GM21390 (cell line): Measurements from ENCODE around the gene GTF2I.
"Not testable (repeated sequence)": the region's sequence is repeated elsewhere in the genome, so short reads cannot be mapped to it uniquely, and the experiment has no call there.

Source experiments
- ATAC-seq: cut with Tn5 transposase; IDR thresholded peaks from one replicate; pipeline ENCODE4 v1.9.1; 2021; ENCODE audit not compliant: unreplicated experiment

GTF2I gene

DNA sequence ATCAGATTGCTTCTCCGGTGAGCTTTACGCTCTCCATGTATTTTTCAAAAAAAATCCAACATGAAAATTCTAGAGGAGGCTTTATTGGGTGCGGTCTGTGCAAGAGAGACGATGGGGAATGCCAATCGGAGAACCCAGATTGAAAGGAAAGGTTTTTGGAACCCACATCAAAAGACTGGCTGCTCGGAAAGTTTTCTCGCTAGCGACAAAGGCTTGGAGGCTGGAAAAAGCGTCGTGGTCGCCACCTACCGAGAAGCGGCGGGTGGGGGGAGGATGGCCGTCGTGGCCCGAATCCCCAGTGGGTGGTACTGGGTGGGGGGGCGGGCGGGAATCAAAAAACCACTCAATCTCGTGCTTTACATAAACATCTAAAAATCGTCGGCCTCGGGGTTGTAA lies 1.1 kb upstream of the GTF2I start:
- ATAC-seq: no peak

DNA sequence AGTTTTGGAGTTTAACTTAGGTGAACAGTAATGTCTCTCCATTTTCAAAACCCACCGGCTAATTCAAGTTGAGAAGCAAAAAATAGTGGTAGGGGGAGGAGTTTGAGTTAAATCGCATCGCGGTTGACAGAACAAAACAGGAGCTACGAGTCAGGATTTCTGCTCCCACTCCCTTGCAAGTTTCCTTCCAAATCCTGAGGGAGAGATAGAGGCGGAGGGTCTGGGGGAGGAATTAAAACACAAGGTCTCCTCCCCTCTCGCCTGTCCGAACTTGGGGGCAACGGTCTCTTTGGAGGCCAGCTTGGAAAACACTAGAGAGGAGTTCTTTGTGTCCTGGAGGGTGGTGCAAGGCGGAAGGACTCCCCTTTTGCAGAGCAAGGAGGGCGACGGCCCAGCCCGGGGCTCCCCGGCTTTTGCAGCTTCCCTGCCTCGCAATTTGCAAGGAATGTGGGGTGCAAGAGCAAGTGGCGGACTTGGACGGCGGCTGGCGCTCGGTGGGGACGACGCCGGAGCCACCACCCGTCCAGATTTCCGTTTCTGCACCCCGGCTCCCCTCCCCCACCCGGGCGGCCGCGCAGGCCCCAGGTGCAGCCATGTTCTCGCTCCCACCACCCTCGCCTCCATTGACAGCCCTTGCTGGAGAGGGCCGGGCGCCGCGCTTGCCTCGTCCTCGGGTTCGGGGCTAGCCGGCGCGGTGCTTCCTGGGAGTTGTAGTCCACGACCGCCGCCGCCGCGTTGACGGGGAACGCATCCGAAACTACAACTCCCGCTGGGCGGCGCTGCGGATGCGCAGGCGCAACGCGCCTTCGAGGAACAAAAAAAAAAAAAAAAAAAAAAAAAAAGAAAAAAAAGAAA lies 454 bp upstream of the GTF2I start:
- peak; percentile 49 for ATAC-seq

GRCh38 chr7:74658178-74659004 lies 873 bp downstream of the GTF2I start:
- peak; percentile 48 for ATAC-seq

DNA sequence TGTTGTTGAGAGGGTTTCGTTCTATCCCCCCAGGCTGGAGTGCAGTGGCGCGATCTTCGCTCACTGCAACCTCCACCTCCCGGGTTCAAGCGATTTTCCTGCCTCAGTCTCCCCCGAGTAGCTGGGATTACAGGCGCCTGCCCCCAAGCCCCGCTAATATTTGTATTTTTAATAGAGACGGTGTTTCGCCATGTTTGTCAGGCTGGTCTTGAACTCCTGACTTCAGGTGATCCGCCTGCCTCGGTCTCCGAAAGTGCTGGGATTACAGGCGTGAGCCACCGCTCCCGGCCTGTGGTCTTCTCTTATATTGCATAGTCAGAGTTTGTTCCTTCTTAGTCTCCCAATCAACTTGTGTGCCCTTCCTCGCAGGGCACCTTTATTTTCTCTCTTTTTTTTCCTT lies 2.7 kb downstream of the GTF2I start:
- not testable (repeated sequence) for ATAC-seq

DNA sequence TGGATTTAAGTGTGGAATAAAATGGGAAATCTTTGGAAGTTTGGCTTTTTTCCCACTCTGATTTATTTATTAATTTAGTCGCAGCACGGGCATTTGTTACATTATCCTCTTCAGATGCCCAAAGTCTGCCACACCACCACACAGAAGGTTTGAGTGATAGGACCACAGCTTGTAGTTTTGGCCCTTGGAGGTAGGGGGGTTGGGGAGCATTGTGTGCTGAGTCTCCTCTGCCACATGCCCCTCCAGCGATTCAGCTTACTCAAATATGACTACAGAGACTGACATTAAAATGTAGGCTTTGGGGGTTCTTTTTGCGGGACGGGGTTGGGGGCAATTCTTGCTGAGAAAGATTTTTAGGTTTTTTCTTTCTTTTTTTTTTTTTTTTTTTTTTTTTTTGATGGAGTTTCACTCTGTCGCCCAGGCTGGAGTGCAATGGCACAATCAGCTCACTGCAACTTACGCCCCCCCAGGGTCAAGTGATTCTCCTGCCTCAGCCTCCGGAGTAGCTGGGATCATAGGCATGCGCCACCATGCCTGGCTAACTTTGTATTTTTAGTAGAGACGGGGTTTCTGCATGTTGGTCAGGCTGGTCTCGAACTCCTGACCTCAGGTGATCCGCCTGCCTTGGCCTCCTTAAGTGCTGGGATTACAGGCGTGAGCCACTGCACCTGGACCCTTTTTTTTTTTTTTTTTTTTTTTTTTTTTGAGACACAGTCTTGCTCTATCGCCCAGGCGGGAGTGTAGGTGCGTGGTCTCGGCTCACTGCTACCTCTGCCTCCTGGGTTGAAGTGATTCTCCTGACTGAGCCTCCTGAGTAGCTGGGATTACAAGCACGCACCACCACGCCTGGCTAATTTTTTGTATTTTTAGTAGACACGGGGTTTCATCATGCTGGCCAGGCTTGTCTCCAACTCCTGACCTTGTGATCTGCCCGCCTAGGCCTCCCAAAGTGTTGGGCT lies 4.6 kb downstream of the GTF2I start:
- ATAC-seq: not testable (repeated sequence)

- no peak for ATAC-seq
Observed at GRCh38 chr7:74665296-74665938, 7.9 kb downstream of the GTF2I start.

- not testable (repeated sequence) for ATAC-seq
Observed at GRCh38 chr7:74667013-74667412, 9.5 kb downstream of the GTF2I start.

- not testable (repeated sequence) for ATAC-seq
Observed at GRCh38 chr7:74667520-74667919, 10.0 kb downstream of the GTF2I start.

GRCh38 chr7:74671602-74672001 lies 14.1 kb downstream of the GTF2I start:
- no peak for ATAC-seq

DNA sequence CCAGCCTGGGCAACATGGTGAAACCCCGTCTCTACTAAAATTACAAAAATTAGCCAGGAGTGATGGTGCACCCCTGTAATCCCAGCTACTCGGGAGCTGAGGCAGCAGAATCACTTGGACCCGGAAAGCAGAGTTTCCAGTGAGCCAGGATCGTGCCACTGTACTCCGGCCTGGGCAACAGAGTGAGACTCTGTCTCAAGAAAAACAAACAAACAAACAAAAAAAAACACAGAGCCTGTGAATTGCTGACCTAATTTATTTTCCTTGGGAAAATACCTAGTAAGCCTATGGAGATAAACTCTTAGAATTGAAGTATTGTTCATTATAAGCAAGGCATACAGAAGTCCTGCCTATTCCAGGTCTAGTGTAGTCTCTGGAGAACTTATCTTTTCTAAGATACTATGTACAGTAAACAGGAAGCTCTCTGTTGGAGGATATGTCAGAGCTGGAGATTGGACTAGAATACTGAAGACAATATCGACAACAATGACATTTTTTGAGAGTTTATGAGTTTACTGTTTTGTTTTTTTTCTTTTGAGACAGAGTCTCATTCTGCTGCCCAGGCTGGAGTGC lies 14.9 kb downstream of the GTF2I start:
- no peak for ATAC-seq

DNA sequence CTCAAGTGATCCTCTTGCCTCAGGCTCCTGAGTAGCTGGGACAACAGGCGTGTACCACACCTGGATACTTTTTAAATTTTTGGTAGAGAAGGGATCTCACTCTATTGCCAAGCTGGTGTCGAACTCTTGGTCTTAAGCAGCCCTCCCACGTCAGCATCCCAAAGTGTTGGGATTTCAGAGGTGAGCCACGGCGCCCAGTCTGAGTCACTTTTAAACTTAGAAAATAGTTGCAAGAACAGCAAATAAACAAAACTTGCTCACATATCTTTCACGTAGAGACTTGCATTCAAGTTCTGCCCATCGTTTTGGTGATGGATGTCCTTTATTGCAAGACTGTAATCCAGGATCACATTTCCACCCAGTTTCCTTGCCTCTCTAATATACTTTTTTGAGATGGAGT lies 16.6 kb downstream of the GTF2I start:
- ATAC-seq: no peak

- no peak for ATAC-seq
Observed at GRCh38 chr7:74682829-74683228, 25.3 kb downstream of the GTF2I start.

DNA sequence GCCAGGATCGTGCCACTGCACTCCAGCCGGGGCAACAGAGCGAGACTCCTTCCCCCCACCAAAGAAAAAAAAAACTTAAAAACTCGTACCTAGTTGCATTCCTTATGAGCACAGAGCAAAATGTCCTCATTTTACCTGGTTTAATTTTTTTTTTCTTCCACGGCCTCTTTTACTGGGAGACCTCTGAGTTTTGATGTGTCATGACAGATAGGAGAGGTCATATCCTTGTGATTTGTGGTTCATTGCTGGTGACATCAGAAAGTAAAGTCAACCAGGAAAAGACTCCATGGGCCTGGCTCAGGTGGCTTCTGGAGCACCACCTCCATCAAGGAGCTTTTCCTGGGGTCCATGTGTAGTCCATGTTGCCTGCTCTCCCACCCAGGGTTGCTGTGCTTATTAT lies 26.3 kb downstream of the GTF2I start:
- no peak for ATAC-seq

DNA sequence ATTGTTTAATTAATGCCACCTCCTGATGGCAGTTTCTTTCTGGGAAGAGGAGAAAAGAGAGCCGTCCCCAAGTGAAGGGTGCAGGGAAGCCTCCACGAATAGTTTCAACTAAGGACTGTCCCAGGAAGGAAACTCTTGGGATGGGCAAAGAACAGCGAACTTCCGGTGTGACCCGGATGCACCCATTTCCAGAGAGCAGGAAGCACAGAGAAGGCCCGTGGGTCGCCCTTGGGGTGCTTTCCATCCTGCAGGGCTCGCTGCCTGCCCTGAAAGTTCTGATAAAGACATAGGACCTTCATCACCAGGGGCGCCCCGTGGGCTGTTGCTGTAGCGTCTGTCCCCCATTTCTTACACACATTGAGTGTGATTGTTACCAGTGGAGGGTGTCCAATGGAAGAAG lies 27.0 kb downstream of the GTF2I start:
- no peak for ATAC-seq

DNA sequence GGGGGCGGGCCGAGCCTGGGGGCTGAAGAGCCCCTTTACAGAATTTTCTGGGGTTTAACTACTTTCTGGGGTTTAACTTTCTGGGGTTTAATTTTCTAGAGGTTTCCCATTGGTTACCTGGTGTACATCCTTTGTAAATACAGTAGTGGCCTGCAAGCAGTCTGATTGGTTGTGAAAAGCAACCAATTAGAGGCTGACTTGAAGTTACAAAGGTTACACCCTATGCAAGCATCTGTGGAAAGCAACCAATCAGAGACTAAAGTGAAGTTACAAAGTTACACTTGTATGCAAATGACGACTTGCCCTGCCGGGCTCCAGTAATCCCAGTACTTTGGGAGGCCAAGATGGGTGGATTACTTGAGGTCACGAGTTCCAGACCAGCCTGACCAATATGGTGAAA lies 27.4 kb downstream of the GTF2I start:
- no peak for ATAC-seq

GRCh38 chr7:74690474-74690873 lies 33.0 kb downstream of the GTF2I start:
- ATAC-seq: no peak

GRCh38 chr7:74704419-74704818 lies 46.9 kb downstream of the GTF2I start:
- ATAC-seq: not testable (repeated sequence)

DNA sequence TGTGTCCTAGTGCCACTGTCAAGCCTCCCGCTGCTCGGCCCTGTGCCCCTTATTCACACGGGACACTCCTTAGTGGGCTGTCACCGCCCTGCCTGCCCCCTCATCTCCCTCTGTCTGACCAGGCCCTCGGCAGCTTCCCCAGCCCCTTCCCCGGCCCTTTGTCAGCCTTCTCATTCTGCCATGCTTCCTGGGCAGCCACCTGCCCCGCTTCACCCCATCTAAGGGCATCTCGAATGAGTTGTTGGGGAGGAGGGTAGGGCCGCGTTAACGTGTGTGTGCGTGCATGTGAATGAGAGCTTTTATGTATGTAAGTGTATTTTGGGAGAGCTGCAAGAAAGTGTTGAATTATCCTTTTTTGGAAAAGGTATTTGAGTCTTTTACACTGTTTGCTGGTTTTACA lies 49.7 kb downstream of the GTF2I start:
- ATAC-seq: no peak

DNA sequence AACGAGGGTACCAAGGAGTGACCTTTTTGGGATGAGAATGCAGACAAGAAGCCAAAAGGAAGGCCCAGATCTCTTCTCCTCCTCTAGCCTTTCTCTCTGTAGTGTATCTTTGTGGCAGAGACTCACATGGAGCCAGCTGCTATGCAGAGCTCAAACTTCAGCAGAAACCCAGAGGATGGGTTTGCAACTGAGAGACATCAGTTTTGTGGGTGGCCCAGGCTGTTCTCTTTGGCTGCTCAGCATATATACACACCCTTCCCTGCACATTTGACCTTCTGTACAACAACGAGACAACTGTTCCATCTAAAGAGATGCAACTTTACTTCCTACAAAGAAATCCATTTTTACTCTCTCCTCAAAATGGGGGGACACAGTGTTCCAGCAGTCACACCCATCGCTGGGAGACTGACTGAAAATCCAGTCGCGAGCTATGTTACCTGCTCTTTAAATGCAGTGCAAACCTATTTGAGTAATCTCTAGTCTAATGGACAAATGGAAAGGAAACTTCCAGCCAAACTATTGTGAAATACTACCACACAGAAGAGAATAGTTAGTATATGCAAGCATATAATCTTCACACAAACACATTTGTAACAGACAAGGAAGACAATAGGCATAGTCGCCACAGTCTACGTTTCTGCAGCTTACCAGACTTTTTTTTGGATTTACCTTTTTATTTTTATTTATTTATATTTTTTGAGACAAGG lies 51.2 kb downstream of the GTF2I start:
- ATAC-seq: no peak
